Nephron (organoid): Measurements from ENCODE around the gene NEFH.

ENCODE experiments used
- H3K27ac Mint-ChIP-seq, 3 experiments: 2 replicates each; pipeline ENCODE4 v1.8.0; 2020; ENCODE audit warnings: mixed read lengths in 3 of 3, mild to moderate bottlenecking in 2 of 3, moderate library complexity in 1 of 3
- H3K27me3 Mint-ChIP-seq: 2 replicates; pipeline ENCODE4 v1.8.0; 2021; ENCODE audit warnings: low read depth, mild to moderate bottlenecking, moderate library complexity, mixed read lengths
- H3K36me3 Mint-ChIP-seq: 2 replicates; pipeline ENCODE4 v1.8.0; 2020; ENCODE audit warnings: low read depth, mixed read lengths
- H3K4me1 Mint-ChIP-seq: 2 replicates; pipeline ENCODE4 v1.8.0; 2020; ENCODE audit warnings: mixed read lengths
- H3K4me3 Mint-ChIP-seq, 3 experiments: 2 replicates each; pipeline ENCODE4 v1.8.0; 2020; ENCODE audit warnings: mild to moderate bottlenecking in 3 of 3, mixed read lengths in 3 of 3, moderate library complexity in 2 of 3
- H3K9me3 Mint-ChIP-seq: 2 replicates; pipeline ENCODE4 v1.8.0; 2020; ENCODE audit warnings: mixed read lengths
- TF ChIP-seq, protein P1 (sequence below), 3 experiments: fragments of 200-600 bp; sonication (generic); IDR thresholded peaks; one replicate each; pipeline ENCODE4 v1.5.0; 2021; ENCODE audit warnings: antibody characterized with exemption in 3 of 3; ENCODE audit not compliant: unreplicated experiment in 3 of 3

The NEFH gene

DNA sequence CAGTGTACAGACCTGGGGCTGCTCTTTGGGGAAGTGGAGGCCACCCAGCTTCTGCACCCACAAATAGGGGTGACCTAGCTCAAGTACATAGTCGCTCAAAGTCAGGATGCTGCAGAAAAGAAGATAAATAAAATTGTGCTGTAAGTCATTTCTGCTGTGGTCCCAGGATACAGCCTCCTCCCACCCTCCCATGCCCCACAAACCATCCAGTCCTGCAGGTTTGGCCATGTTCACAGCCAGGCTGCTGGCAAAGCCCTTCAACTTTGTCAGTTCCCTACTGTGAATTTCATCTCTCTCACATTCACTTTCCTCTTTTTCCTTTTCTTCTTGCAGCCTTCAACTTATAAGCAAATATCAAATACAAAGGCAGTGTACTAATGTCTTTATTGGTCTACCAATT is 40.0 kb downstream of the NEFH start:
- peaks cover 74% of the 10 kb centered on the region for H3K36me3 Mint-ChIP-seq
- H3K4me1 Mint-ChIP-seq: no peaks in the 10 kb centered on the region
- no peaks in the 10 kb centered on the region for H3K9me3 Mint-ChIP-seq
- TF ChIP-seq, protein P1, sequence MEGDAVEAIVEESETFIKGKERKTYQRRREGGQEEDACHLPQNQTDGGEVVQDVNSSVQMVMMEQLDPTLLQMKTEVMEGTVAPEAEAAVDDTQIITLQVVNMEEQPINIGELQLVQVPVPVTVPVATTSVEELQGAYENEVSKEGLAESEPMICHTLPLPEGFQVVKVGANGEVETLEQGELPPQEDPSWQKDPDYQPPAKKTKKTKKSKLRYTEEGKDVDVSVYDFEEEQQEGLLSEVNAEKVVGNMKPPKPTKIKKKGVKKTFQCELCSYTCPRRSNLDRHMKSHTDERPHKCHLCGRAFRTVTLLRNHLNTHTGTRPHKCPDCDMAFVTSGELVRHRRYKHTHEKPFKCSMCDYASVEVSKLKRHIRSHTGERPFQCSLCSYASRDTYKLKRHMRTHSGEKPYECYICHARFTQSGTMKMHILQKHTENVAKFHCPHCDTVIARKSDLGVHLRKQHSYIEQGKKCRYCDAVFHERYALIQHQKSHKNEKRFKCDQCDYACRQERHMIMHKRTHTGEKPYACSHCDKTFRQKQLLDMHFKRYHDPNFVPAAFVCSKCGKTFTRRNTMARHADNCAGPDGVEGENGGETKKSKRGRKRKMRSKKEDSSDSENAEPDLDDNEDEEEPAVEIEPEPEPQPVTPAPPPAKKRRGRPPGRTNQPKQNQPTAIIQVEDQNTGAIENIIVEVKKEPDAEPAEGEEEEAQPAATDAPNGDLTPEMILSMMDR (IDR thresholded peaks at IDR 0.05; ENCODE audit: unreplicated experiment in 3 of 3): no peak
- H3K27me3 Mint-ChIP-seq: no peaks in the 10 kb centered on the region
- H3K27ac Mint-ChIP-seq: no peak overlapping the region
- no peak overlapping the region for H3K4me3 Mint-ChIP-seq

DNA sequence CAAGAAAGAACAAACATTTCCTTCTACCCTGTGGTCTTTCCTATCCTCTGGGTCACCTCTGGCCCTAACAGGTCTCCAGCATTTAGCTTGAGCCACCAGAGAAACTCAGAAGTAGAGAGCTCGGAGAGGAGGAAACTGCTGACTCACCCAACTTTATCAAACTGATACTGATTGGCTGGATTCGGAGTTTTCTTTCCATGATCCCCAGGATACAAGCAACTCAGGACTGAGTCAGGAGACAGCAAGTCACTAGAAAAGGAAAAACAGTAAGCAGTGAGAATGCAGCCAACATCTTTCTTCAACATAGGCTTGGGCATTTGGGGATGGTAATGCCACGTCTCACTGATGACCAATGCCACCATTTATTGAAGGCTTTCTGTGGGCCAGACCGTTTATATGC is 40.8 kb downstream of the NEFH start:
- Mint-ChIP-seq H3K4me1 (no peaks in the 10 kb centered on the region), H3K27ac (no peak overlapping the region), H3K27me3 (no peaks in the 10 kb centered on the region), H3K36me3 (peaks cover 73% of the 10 kb centered on the region), H3K9me3 (no peaks in the 10 kb centered on the region), H3K4me3 (no peak overlapping the region)
- TF ChIP-seq, protein P1 (IDR thresholded peaks at IDR 0.05; ENCODE audit: unreplicated experiment in 3 of 3): no peak

DNA sequence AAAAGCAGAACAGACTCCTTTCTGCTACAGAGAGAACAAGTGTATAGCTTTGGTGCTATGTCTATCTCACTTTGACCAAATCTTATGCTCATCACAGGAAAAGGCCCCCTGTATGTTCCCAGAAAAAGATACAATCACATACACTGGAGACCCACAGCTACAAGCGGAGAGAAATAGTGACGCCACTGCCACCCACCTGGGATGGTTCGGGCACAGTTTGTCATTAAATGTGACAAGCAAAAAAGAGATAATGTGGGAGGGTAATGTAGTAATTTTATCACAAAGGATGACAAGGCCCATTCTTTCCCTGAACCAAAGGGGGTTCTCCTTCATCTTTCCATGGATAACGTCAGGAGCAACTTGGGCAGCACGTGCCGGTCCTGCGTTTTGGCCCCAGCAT is 41.5 kb downstream of the NEFH start:
- Mint-ChIP-seq H3K4me3 (no peak overlapping the region), H3K27ac (no peak overlapping the region), H3K9me3 (no peaks in the 10 kb centered on the region), H3K27me3 (no peaks in the 10 kb centered on the region), H3K4me1 (no peaks in the 10 kb centered on the region), H3K36me3 (peaks cover 71% of the 10 kb centered on the region)
- TF ChIP-seq, protein P1 (IDR thresholded peaks at IDR 0.05; ENCODE audit: unreplicated experiment in 3 of 3): no peak

DNA sequence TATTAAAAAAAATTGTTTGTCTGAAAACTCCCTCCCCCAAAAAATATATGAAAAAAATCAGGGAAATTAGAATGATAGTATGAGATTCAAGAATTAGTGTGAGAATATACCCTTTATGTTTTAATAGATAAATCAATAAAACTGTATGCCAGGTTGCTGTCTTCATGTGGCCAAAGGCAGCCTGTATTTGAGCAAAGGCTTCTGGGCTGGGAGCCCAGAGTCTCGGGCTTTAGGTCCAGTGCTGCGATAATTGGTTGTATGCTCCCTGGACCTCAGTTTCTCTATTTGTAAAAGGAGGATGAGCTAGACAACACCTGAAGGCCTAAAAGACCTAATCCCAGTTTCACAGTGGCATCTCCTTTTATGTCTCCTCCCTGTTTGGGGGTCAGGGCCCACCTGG is 43.7 kb downstream of the NEFH start:
- H3K4me1 Mint-ChIP-seq: no peaks in the 10 kb centered on the region
- no peaks in the 10 kb centered on the region for H3K9me3 Mint-ChIP-seq
- no peak overlapping the region for H3K4me3 Mint-ChIP-seq
- H3K36me3 Mint-ChIP-seq: peaks cover 71% of the 10 kb centered on the region
- TF ChIP-seq, protein P1 (IDR thresholded peaks at IDR 0.05; ENCODE audit: unreplicated experiment in 3 of 3): no peak
- H3K27me3 Mint-ChIP-seq: no peaks in the 10 kb centered on the region
- H3K27ac Mint-ChIP-seq: no peak overlapping the region

DNA sequence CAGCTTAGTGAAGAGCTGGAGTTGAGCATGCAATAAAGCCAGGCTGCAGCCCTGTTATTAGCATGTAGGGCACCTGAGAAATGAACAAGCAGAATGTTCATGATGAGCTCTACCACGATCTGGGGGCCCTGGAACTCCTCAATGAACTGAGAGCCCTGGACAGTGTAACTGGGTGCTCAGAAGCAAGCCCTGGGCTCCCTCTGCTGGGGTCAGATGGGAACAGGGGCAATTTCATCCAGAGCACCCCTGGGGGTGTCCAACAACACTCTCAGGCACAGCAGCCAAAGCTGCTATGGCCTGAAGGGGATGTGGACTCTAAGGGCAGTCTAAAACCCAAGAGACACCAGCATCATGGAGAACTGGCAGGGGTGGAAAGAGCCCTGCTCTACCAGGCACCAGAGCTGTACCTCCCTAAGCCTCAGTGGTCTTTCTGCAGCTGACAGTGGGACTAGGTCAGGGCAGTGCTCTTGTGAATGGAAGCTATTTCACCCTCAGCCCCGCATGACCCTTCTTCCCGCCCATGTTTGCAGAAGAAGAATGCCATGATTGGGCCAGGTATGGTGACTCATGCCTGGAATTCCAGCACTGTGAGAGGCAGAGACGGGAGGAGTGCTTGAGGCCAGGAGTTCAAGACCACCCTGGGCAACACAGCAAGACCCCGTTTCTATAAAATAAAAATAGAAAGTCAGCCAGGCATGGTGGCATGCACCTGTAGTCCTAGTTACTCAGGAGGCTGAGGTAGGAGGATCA is 44.6 kb downstream of the NEFH start:
- TF ChIP-seq, protein P1 (IDR thresholded peaks at IDR 0.05; ENCODE audit: unreplicated experiment in 3 of 3): peak in 2 of 3 experiments; percentile 18 to 42
- Mint-ChIP-seq H3K27me3 (no peaks in the 10 kb centered on the region), H3K4me3 (no peak overlapping the region), H3K9me3 (no peaks in the 10 kb centered on the region), H3K27ac (no peak overlapping the region), H3K36me3 (peaks cover 69% of the 10 kb centered on the region), H3K4me1 (no peaks in the 10 kb centered on the region)

DNA sequence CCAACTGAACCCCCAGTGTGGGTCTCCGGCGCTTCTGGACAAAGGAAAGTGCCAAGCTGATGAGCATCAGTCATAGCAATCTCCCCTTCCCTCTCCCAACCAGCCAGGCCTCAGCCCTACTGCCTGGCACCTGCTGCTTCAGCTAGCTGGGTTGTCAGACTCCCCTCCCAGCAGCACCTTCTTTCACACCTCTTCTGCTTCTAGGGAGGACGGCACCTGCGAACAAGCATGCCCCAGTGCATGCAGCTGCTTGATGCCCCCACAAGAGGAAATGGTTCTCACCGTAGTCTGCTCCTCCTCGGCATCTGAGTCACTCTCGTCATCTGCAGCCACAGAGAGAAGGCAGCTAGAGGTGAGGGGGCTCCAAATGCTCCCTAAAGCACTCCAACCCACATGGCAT is 48.1 kb downstream of the NEFH start:
- no peak overlapping the region for H3K4me3 Mint-ChIP-seq
- H3K27me3 Mint-ChIP-seq: no peaks in the 10 kb centered on the region
- peaks cover 66% of the 10 kb centered on the region for H3K36me3 Mint-ChIP-seq
- no peaks in the 10 kb centered on the region for H3K4me1 Mint-ChIP-seq
- no peaks in the 10 kb centered on the region for H3K9me3 Mint-ChIP-seq
- TF ChIP-seq, protein P1 (IDR thresholded peaks at IDR 0.05; ENCODE audit: unreplicated experiment in 3 of 3): no peak
- no peak overlapping the region for H3K27ac Mint-ChIP-seq
